SK-N-SH treated with all-trans-retinoic acid at 6 μM for 48 hours (cell line): ENCODE measurements around the gene LSMEM2.

Experiments
- ATAC-seq: fragments of 200-7000 bp; cut with Tn5 transposase; 3 replicates; pipeline ENCODE4 v1.9.1; 2020; ENCODE audit warnings: mild to moderate bottlenecking, moderate library complexity
- ARNTL ChIP-seq: fragments of 450-650 bp; formaldehyde crosslinking; IDR thresholded peaks from 2 replicates; pipeline ENCODE4 v1.5.0; 2020; ENCODE audit warnings: low read depth, mild to moderate bottlenecking, moderate library complexity, borderline replicate concordance
- BACH2 ChIP-seq: fragments of 250-450 bp; sonication (Bioruptor Pico); IDR thresholded peaks from 2 replicates; pipeline ENCODE4 v1.9.0; 2021; ENCODE audit warnings: mild to moderate bottlenecking, borderline replicate concordance
- CSDC2 ChIP-seq: fragments of 250-450 bp; sonication (Bioruptor Pico); IDR thresholded peaks from 2 replicates; pipeline ENCODE4 v1.5.0; 2020; ENCODE audit warnings: mild to moderate bottlenecking, moderate library complexity
- GLIS3 ChIP-seq: fragments of 250-450 bp; sonication (Bioruptor Pico); IDR thresholded peaks from 2 replicates; pipeline ENCODE4 v1.5.0; 2020; ENCODE audit warnings: mild to moderate bottlenecking, moderate library complexity
- ISL1 ChIP-seq: fragments of 250-450 bp; sonication (Bioruptor Pico); IDR thresholded peaks from 2 replicates; pipeline ENCODE4 v2.1.2; 2022; ENCODE audit warnings: mild to moderate bottlenecking, moderate library complexity
- OSR1 ChIP-seq: fragments of 250-450 bp; sonication (Bioruptor Pico); IDR thresholded peaks from 2 replicates; pipeline ENCODE4 v1.8.0; 2022; ENCODE audit warnings: moderate library complexity, mild to moderate bottlenecking, inconsistent platforms
- RARB ChIP-seq: fragments of 250-450 bp; sonication (Bioruptor Pico); IDR thresholded peaks from 2 replicates; pipeline ENCODE4 v1.8.0; 2021; ENCODE audit warnings: mild to moderate bottlenecking, moderate library complexity
- TCF4 ChIP-seq: fragments of 250-450 bp; sonication (Bioruptor Pico); IDR thresholded peaks from 2 replicates; pipeline ENCODE4 v1.8.0; 2021; ENCODE audit warnings: mild to moderate bottlenecking, moderate library complexity, borderline replicate concordance
- TOX ChIP-seq: fragments of 250-450 bp; sonication (Bioruptor Pico); IDR thresholded peaks from 2 replicates; pipeline ENCODE4 v1.8.0; 2021; ENCODE audit warnings: mild to moderate bottlenecking, moderate library complexity, borderline replicate concordance
- ZC3H10 ChIP-seq: fragments of 250-450 bp; sonication (Bioruptor Pico); IDR thresholded peaks from 2 replicates; pipeline ENCODE4 v1.5.1; 2021; ENCODE audit warnings: mild to moderate bottlenecking, moderate library complexity
- ZNF565 ChIP-seq: fragments of 450-650 bp; formaldehyde crosslinking; conservative IDR thresholded peaks from 2 replicates; pipeline ENCODE4 v1.5.0; 2020; ENCODE audit warnings: low read depth, mild to moderate bottlenecking, moderate library complexity
- ZNF70 ChIP-seq: fragments of 450-650 bp; formaldehyde crosslinking; IDR thresholded peaks from 2 replicates; pipeline ENCODE4 v1.5.0; 2020; ENCODE audit warnings: mild to moderate bottlenecking, moderate library complexity
- ZNF8 ChIP-seq: fragments of 450-650 bp; formaldehyde crosslinking; IDR thresholded peaks from 2 replicates; pipeline ENCODE4 v1.5.0; 2020; ENCODE audit warnings: mild to moderate bottlenecking, moderate library complexity
- TF ChIP-seq, protein P1 (sequence below): fragments of 250-450 bp; sonication (Bioruptor Pico); IDR thresholded peaks from 2 replicates; pipeline ENCODE4 v1.8.0; 2021; ENCODE audit warnings: low read depth, mild to moderate bottlenecking, moderate library complexity, borderline replicate concordance
- TF ChIP-seq, protein P2 (sequence below): fragments of 250-450 bp; sonication (Bioruptor Pico); IDR thresholded peaks from 2 replicates; pipeline ENCODE4 v1.5.1; 2020; ENCODE audit warnings: low read depth, mild to moderate bottlenecking, moderate library complexity
- TF ChIP-seq, protein P3 (sequence below): fragments of 250-450 bp; sonication (Bioruptor Pico); IDR thresholded peaks from 2 replicates; pipeline ENCODE4 v1.5.0; 2020; ENCODE audit warnings: mild to moderate bottlenecking, moderate library complexity
- TF ChIP-seq, protein P4 (sequence below): fragments of 250-450 bp; sonication (Bioruptor Pico); IDR thresholded peaks from 2 replicates; pipeline ENCODE4 v1.8.0; 2020; ENCODE audit warnings: mild to moderate bottlenecking, moderate library complexity, borderline replicate concordance

The LSMEM2 gene

DNA sequence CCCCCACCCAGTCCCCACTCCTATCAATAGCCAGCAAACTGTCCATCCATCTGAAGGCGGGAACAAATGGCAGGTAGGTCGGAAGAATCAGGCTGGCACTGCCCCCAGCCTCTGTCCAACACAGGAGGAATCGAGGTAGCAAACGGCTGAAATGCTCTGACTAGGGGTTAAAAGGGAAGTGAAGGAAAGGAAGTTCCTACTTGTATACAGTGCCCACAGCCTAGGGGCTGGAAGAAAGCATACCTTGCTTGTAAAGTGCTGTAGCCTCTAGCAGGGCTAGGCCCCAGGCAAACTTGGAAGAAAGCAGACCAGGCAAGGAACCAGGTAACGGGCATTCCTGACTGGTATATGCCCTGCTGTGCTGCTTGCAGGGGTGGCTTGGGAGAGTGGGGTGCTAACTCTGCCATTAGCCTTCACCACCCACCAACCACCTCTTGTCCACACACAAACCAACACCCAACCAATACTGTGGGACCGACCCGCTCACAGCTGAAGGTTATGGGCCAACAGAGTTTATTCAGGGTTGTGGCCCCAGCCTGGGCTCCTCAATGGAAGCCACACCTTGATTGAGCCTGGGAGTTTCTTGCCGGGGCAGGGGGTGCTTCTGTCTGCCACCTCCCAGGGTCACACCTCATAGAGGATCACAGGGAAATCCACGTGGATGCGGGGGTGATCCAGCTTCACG is 46.8 kb downstream of the LSMEM2 start (continued):
- TF ChIP-seq, protein P1, sequence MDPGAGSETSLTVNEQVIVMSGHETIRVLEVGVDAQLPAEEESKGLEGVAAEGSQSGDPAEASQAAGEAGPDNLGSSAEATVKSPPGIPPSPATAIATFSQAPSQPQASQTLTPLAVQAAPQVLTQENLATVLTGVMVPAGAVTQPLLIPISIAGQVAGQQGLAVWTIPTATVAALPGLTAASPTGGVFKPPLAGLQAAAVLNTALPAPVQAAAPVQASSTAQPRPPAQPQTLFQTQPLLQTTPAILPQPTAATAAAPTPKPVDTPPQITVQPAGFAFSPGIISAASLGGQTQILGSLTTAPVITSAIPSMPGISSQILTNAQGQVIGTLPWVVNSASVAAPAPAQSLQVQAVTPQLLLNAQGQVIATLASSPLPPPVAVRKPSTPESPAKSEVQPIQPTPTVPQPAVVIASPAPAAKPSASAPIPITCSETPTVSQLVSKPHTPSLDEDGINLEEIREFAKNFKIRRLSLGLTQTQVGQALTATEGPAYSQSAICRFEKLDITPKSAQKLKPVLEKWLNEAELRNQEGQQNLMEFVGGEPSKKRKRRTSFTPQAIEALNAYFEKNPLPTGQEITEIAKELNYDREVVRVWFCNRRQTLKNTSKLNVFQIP (CRISPR knock-in tag) = no peak
- TF ChIP-seq RARB (CRISPR knock-in tag) (no peak), ARNTL (CRISPR knock-in tag) (no peak), TCF4 (CRISPR knock-in tag) (no peak), ZNF70 (no peak), ZC3H10 (CRISPR knock-in tag) (no peak)

DNA sequence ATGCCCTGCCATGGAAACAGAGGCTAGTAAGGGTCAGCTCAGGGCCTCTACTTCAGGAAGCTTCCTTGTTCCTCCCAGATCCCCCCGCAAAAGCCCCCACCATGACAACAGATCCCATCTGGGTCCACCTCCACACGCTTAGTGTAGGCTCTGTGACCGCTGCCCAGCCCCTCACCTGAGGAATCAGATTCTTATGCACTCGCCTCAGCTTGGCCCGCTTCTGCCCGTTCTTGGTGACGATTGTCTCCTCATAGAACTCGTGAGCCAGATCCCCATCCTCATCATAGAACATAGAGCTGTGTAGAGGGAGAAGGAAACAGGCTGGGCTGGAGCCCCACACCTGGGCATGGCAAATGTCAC is 47.3 kb downstream of the LSMEM2 start:
- TF ChIP-seq RARB (CRISPR knock-in tag) (no peak), BACH2 (CRISPR knock-in tag) (no peak), ZNF8 (CRISPR knock-in tag) (no peak), TOX (CRISPR knock-in tag) (no peak), OSR1 (CRISPR knock-in tag) (no peak), ZNF565 (no peak), TCF4 (CRISPR knock-in tag) (no peak), CSDC2 (CRISPR knock-in tag) (no peak)
- TF ChIP-seq, protein P2, sequence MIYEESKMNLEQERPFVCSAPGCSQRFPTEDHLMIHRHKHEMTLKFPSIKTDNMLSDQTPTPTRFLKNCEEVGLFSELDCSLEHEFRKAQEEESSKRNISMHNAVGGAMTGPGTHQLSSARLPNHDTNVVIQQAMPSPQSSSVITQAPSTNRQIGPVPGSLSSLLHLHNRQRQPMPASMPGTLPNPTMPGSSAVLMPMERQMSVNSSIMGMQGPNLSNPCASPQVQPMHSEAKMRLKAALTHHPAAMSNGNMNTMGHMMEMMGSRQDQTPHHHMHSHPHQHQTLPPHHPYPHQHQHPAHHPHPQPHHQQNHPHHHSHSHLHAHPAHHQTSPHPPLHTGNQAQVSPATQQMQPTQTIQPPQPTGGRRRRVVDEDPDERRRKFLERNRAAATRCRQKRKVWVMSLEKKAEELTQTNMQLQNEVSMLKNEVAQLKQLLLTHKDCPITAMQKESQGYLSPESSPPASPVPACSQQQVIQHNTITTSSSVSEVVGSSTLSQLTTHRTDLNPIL (CRISPR knock-in tag) = no peak
- TF ChIP-seq, protein P3, sequence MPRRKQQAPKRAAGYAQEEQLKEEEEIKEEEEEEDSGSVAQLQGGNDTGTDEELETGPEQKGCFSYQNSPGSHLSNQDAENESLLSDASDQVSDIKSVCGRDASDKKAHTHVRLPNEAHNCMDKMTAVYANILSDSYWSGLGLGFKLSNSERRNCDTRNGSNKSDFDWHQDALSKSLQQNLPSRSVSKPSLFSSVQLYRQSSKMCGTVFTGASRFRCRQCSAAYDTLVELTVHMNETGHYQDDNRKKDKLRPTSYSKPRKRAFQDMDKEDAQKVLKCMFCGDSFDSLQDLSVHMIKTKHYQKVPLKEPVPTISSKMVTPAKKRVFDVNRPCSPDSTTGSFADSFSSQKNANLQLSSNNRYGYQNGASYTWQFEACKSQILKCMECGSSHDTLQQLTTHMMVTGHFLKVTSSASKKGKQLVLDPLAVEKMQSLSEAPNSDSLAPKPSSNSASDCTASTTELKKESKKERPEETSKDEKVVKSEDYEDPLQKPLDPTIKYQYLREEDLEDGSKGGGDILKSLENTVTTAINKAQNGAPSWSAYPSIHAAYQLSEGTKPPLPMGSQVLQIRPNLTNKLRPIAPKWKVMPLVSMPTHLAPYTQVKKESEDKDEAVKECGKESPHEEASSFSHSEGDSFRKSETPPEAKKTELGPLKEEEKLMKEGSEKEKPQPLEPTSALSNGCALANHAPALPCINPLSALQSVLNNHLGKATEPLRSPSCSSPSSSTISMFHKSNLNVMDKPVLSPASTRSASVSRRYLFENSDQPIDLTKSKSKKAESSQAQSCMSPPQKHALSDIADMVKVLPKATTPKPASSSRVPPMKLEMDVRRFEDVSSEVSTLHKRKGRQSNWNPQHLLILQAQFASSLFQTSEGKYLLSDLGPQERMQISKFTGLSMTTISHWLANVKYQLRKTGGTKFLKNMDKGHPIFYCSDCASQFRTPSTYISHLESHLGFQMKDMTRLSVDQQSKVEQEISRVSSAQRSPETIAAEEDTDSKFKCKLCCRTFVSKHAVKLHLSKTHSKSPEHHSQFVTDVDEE (CRISPR knock-in tag) = no peak
- ATAC-seq = no peak

DNA sequence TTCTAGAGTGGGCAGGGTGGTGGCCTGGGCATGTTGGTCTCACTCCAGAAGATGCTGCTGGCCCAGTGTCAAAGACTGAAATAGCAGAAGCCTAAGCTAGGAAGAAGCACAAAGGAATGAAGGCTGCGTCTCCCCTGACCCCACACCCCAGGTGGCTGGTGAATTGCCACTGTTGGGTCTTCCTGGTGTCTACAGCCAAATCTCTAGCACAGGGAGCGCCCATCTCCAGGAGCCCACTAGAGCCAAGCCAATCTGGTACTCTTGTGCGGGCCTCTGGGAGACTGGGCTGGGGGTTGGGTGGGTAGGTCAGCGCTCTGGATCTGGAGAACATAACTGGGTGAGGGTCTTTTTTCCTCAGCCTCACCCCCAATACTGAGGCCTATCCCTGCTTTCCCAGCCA is 48.2 kb downstream of the LSMEM2 start:
- TF ChIP-seq ZNF565 = no peak
- TF ChIP-seq, protein P4, sequence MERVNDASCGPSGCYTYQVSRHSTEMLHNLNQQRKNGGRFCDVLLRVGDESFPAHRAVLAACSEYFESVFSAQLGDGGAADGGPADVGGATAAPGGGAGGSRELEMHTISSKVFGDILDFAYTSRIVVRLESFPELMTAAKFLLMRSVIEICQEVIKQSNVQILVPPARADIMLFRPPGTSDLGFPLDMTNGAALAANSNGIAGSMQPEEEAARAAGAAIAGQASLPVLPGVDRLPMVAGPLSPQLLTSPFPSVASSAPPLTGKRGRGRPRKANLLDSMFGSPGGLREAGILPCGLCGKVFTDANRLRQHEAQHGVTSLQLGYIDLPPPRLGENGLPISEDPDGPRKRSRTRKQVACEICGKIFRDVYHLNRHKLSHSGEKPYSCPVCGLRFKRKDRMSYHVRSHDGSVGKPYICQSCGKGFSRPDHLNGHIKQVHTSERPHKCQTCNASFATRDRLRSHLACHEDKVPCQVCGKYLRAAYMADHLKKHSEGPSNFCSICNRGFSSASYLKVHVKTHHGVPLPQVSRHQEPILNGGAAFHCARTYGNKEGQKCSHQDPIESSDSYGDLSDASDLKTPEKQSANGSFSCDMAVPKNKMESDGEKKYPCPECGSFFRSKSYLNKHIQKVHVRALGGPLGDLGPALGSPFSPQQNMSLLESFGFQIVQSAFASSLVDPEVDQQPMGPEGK (CRISPR knock-in tag) = no peak
- no peak for TF ChIP-seq ISL1 (CRISPR knock-in tag)
- TF ChIP-seq ARNTL (CRISPR knock-in tag) = no peak
- no peak for TF ChIP-seq GLIS3 (CRISPR knock-in tag)
- TF ChIP-seq RARB (CRISPR knock-in tag) = no peak
- TF ChIP-seq, protein P1 (CRISPR knock-in tag) = no peak
- no peak for ATAC-seq
